ENCODE data around the gene SPRR5. TPM values are rescaled to one million over a fixed set of nuclear protein-coding genes. Genes with fewer than 3 reads are reported as not detected.
A peak's percentile ranks its signal among the peaks of the same experiment; 100 is the strongest.

The SPRR5 gene
- total and polyA plus RNA-seq, 2 of the 4 experiments (the other 2 are of a cell fraction) = not detected

- POLR2A ChIA-PET (ENCODE audit: unreplicated experiment) = no interaction called here
- dilution Hi-C loops (cut with HindIII; ENCODE audit: low sequenced_read_pairs, unreplicated experiment) = no loop called here
- H4K91ac ChIP-seq (ENCODE audit: insufficient read depth, low read depth, low read length) = no peak overlapping the region
These were observed 29.2 kb upstream of the SPRR5 start for GRCh38 chr1:152917794-152918193.

More at GRCh38 chr1:152917794-152918193, 29.2 kb upstream of the SPRR5 start:
- DNase-seq (peak; percentile 1), ATAC-seq (ENCODE audit: low read depth) (no peak)
- H3K23ac ChIP-seq (ENCODE audit: low read depth, low read length) = no peak overlapping the region
- H2AFZ ChIP-seq (replicated peaks; ENCODE audit: low read length, poor library complexity) = no peak overlapping the region
- H2BK120ac ChIP-seq (ENCODE audit: low read depth, low read length) = no peak overlapping the region
- no peaks in the 10 kb centered on the region for H3K4me1 ChIP-seq (ENCODE audit: control insufficient read depth, insufficient read depth, low read length)
- no peak overlapping the region for H3K9ac ChIP-seq (ENCODE audit: low read depth, low read length)
- WGBS, 2 experiments (ENCODE audit: extremely low coverage in 2 of 2, insufficient read length in 1 of 2) = no CpG with 5 or more reads among the region's 3 CpGs
- no peak overlapping the region for H3K18ac ChIP-seq (ENCODE audit: low read depth, low read length)
- H3K14ac ChIP-seq (replicated peaks; ENCODE audit: low read depth, low read length) = no peak overlapping the region
- in situ Hi-C loops (cut with MboI; ENCODE audit: low sequenced_read_pairs) (no loop called here), intact Hi-C loops (cut with micrococcal nuclease) (no loop called here)
- no TSS peak for BruUV-seq (replicated peaks)
- H3K4ac ChIP-seq (ENCODE audit: low read depth, low read length) = no peak overlapping the region
- H4K8ac ChIP-seq (ENCODE audit: low read depth in 2 of 2, low read length in 2 of 2) = no peak overlapping the region
- H2BK15ac ChIP-seq (ENCODE audit: low read depth, low read length) = no peak overlapping the region
- no peak overlapping the region for H2BK20ac ChIP-seq (ENCODE audit: low read depth, low read length)
- no peaks in the 10 kb centered on the region for H3K9me3 ChIP-seq (ENCODE audit: control insufficient read depth, insufficient read depth, low read length)
- no peak overlapping the region for H4K5ac ChIP-seq (ENCODE audit: low read depth, low read length)
- CTCF ChIA-PET = no interaction called here
- TF ChIP-seq CTCF (conservative IDR thresholded peaks at IDR 0.05; ENCODE audit: low read depth, low read length) = peak; percentile 21; the same call in 1 of the 2 replicates
- no peak for TF ChIP-seq FOS (IDR thresholded peaks at IDR 0.05; ENCODE audit: low read depth, low read length)
- peak; percentile 33; the same call in 1 of the 2 replicates for TF ChIP-seq RAD21 (IDR thresholded peaks at IDR 0.05; ENCODE audit: low read length)
- no peaks in the 10 kb centered on the region for H4K20me1 ChIP-seq (ENCODE audit: insufficient read depth, low read length)
- no peak overlapping the region for H3K56ac ChIP-seq (ENCODE audit: extremely low read depth, insufficient read depth, low read length)
- no peak overlapping the region for H2AK5ac ChIP-seq (ENCODE audit: low read depth, low read length)
- no peaks in the 10 kb centered on the region for H3K79me1 ChIP-seq (ENCODE audit: low read depth in 1 of 2, low read length in 2 of 2)
- no peak overlapping the region for H3K27ac ChIP-seq (ENCODE audit: insufficient read depth, low read length)
- no peak overlapping the region for H3K4me3 ChIP-seq (ENCODE audit: insufficient read depth, low read depth, low read length)
- no peak overlapping the region for H3K4me2 ChIP-seq (ENCODE audit: low read depth, low read length)
- no peak overlapping the region for H2BK5ac ChIP-seq (ENCODE audit: low read depth, low read length, poor library complexity, severe bottlenecking)
- H2AK9ac ChIP-seq (replicated peaks; ENCODE audit: low read depth, low read length, poor library complexity) = no peak overlapping the region
- no peaks in the 10 kb centered on the region for H3K36me3 ChIP-seq (ENCODE audit: control insufficient read depth, insufficient read depth, low read length)
- no peaks in the 10 kb centered on the region for H3K9me1 ChIP-seq (ENCODE audit: insufficient read depth, low read length)
- H3K27me3 ChIP-seq (ENCODE audit: control insufficient read depth, insufficient read depth, low read length) = no peaks in the 10 kb centered on the region

Measured in IMR-90 (cell line).